GM21381 (cell line): Measurements from ENCODE around the gene AHNAK.
"Not testable (repeated sequence)": the region's sequence is repeated elsewhere in the genome, so short reads cannot be mapped to it uniquely, and the experiment has no call there.

Source experiments
- ATAC-seq: cut with Tn5 transposase; IDR thresholded peaks from one replicate; pipeline ENCODE4 v1.9.1; 2021; ENCODE audit warnings: mild to moderate bottlenecking, moderate library complexity; ENCODE audit not compliant: unreplicated experiment

The AHNAK gene

DNA sequence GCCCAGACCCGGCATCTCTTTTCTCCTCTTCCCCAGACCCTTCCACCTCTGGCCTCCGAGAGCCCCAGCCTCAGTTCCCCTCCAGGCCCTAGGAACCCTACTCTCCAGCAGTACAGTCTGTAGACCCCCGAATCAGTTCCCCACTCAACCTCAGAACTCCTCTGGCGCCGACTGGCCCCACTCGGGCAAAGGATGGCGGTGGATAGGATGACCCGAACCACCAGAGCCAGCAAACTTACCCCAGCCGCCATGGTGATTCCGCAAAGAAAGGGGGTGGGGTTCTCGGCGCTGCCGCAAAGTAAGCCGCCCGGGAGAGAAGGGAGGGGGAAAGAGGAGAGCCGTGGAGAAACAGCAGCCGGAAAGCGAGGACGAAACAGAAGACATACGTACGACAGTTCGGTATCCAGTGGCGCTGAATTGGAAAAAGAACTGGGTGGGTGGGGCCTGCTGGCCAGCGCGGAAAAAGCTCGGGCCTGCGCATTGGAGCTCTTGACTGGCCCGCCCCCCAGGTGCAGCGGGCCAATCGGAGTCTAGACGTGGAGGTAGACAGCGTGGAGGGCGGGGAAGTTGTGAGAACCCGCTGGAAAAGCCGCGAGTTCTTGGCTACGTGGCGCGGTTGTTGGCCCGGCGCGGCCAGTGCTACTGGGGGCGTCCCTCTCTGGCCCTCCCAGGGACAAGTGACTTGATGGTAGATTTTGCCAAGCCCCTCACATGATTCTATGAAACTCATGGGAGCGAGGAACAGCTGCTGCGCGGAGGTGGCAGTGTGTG, 27.2 kb upstream of the AHNAK start, which contains the start of gene EEF1G:
Gene EEF1G (minus strand): TSS at position 300 of the 771 bp plus-strand sequence. CDS start 49 bp downstream, at position 251.
- peak; percentile 80 for ATAC-seq

DNA sequence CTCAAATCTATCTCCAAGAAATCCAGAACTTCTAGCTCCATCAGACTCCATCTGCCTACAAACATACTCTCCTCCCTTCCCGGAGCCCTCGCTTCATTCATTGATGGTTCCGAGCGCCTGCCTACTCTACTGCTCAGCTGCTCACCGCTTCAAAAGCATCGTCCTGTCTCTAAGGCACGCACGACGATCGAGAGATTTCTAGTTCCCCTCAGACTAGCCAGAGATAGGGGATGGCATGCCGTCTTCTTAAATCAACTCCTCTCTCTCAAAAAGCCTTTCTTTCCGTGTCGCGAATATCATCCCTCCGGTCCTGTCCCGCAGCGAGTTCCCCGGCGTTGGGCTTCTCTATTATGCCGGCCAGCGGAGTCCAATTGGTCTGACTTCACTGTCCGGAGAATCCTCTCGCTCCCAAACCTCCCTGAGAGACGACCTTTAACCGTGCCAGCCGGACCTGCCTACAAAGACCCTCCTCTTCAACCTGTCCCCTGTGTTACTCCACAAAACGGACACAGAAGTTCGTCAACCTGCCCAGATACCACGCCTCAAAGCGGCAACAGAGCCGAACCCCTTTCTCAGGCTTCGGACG, 26.5 kb upstream of the AHNAK start:
- ATAC-seq = no peak

DNA sequence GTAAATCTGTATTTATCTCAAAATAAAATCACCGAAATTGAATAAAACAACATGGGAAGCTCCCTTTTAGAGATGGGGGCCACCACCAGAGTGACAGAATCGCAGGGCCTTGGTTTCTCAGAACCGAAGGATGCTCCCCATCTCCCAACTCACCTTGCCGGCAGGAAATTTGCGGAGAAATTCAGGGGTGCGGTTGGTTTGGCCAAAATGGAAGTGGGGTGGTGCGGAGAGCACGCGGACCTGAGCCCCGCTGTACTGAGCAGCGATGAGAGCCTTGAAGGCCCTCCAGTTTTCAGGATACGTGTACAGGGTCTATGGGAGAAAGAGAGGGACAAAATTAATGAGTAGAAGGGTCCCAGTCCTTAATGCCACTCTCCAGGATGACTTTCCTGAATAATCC, 25.8 kb upstream of the AHNAK start:
- ATAC-seq = no peak

DNA sequence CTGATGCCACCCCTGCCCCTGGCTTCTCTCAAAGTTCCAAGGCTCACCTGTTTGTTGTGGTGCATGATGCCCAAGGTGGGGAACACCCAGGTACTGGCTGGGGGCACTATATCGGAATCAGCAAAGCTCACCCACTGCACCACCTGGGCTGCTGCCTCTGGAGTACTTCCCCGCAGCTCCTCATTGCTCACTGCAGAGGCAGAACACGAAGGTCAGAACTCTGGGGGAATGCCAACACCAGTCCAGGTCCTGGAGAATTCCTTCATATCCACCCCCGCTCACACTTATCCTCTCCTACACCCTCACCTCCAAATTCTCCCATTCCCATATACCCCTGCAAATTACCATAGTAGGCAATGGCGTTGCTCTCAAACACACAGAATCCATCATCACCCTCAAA, 24.9 kb upstream of the AHNAK start:
- ATAC-seq = not testable (repeated sequence)

DNA sequence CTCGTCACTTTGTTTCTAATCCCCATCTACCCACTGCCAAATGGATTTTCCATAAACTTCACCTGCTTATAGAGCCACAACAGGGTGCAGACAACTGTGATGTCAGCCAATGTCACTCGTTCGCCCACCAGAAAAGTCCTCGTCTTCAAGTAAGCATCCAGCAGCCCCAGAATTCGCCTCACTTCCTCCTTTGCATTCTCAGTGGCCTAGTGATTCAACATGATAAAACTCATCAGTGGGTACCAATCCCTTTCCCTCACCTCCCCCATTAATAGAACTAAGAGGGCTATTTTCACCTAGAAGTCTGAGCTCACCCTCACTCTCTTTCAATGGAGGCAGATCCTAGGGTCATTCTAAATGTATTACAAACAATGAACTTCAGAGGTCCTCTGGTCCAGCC, 24.3 kb upstream of the AHNAK start:
- not testable (repeated sequence) for ATAC-seq

DNA sequence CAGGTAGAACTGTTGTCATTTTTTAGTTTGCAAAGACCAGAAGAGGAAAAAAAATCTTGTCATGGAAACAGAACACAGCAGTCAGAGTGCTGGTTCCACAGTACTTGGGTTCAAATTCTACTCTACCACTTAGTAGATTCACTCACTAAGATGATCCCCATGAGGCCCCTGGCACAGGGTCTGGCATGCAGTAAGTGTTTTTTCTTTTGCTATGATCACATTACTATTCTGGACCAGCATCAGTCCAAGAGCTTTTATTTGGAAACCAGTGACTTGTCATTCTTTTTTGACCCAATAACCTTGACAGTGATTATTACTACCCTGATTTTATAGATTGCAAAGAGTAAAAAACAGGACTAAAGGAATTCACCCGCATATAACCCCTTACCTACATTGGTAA, 23.0 kb upstream of the AHNAK start:
- ATAC-seq = no peak

DNA sequence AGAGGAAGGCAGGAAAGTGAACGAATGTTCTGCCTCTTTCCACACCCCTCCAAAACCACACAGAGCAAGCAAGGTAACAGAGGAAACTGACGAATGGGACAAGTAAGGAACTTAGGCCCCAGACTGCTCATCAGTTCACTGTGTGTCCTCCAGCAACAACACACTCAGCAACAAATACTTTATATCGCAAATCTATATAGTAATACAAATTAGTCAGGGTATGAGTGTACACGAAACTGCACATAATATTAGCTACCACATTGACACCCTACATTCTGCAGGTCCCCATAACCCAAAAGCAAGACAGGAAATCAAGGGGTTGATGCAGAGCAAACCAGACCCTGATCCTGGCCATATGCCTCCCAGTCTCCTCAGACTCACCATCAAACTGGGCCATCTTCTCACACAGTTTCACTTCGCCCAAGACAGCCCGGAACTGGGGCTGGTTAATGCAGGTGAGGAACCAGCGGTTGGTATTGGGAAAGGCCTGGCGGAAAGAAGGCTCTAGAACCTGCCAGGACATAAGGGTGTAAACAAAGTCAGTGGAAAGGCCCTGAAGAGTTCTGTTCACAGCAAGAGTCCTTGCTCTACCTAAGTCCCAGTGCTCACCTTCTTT, 20.5 kb upstream of the AHNAK start:
- peak; percentile 32 for ATAC-seq

DNA sequence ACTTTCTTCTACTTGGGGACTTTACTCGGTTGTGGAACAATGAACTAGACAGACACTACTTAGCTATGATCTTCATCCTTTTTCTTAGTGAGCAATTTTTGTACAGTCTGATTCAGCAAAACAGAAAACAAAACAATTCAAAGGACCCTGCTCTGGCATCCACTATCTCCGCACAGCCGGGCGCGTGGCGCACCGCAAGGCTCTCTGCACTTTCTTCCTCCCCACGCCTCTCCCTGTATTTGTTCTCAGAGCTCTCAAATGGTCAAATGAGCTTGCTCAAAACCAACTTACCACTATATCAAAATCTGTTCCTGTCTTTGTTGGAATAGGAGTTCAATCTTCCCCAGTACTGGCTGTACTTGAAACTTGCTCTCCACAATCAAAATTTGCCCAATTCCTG, 19.6 kb upstream of the AHNAK start:
- ATAC-seq = no peak

DNA sequence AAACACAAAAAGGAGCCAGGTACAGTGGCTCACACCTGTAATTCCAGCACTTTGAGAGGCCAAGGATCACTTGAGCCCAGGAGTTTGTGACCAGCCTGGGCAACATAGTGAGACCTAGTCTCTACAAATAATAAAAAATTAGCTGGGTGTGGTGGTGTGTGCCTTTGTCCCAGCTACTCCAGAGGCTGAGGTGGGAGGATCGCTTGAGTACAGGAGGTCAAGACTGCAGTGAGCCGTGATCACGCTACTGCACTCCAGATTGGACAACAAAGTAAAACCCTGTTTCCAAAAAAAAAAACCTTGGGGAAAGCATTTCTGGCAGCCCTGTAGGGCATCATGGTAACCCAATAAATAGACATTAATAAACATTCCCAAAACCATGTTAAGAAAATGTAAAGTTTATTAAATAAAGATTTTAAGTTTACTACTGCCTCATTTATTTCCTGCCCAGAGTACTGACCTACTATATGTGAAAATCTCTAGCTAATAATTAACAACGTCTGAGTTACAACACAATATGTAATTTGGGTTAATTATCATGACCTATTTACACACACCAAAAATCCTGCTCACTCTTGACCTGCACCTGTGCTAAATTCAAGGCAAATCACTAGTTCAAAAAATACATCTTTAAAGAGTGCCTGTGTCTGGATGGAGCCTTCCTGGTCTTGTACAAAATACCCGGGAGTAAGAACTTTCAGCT, 18.6 kb upstream of the AHNAK start:
- ATAC-seq = no peak

DNA sequence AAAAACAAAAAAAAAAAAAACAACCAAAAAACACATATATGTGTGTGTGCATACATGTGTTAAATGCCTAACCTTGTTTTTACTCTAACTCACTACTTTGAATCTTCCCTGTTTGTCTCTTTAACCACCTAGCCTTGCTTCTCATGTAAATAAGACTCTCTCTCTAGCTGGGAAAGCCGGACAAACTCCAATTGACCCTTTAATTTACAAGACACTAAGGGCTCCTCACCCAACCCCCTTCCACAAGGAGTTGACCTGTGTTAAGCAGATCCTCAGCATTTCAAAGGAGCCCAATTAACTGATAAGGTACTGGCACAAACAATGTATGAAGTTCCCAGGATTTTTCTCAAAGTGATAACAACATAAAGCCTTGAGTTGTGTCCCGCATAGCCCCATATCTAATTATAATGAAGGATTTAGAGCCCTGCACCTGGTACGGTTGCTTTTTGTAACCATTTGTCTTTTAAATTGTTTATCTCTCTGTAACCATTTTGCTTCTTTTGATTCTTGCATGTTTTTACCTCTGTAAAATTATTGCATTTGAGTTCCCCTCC, 15.1 kb upstream of the AHNAK start:
- ATAC-seq = not testable (repeated sequence)

DNA sequence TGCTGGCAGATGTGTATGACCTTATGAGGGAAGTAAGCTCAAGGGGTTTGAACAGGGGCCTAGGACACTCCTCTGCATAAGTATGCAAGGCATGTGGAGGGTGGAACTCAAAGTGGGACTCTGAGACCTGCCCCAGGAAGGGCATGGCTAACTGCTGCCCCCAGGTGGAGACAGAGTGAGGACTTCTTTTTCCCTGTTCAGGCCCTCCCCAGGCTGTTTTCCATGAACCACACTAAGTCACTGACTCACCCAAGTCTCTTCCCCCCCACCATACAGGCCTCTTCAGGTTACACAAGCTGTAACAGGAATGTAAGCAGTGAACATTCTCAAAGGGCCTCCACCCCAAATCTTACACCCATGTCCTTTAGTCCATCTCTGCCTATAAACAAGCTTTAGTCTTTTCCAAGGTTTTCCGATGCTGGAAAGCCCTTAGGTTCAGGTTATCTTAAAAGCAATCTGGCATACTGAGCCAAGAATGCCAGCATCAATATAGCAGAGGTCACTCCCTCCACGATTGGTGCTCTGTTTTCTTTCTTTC, 14.0 kb upstream of the AHNAK start:
- ATAC-seq = no peak

DNA sequence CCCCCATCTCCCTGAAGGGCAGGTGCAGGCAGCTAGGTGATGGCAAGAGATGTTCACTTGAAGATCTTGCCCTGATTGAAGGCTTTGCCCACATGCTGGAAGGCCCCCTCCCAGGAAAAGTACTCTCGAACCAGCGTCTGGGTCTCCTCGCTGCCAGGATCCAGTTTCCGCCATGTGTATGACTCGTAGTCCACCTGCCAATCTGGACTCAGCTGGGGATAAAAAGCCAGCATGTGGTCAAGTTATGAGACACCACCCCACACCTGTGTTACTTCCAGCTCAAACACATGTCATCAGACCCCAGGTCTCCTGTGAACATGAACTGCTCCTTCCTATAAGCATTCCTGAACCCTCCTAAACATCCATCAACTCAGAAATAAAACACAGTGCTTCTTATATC, 13.0 kb upstream of the AHNAK start:
- ATAC-seq = not testable (repeated sequence)

DNA sequence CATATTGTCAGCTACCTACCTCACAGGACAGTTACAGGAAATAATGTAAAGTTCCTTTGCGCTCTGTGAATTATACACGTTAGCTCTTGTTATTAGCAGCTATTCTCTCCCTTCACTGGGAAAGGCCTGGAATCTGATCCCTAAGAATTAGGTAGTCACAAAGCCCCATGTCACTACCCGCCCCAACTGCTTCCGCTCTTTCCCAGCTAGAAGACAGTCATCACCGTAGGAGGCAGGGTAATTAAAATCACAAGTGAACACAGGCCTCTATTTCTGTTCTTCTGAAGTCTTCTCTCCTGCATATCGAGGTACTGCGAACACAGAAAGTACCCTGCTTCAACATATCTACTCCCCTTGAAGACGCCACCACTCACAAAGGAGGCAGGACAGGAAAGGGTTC, 12.6 kb upstream of the AHNAK start:
- no peak for ATAC-seq

DNA sequence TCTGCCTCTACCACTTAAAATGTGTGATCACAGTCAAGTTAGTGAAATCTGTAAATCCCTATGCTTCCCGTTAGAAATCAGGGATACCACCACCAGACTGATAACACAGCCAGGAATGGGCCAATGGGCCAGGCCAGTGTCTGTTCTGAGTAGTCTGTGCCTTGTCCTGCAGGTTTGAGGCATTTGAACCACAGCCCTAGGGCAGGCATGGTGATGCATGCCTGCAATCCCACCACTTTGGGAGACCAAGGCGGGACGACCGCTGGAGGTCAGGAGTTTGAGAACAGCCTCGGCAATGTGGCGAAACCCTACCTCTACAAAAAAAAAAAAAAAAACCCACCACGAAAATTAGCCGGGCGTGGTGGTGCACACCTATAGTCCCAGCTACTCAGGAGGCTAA, 12.1 kb upstream of the AHNAK start:
- ATAC-seq = no peak

DNA sequence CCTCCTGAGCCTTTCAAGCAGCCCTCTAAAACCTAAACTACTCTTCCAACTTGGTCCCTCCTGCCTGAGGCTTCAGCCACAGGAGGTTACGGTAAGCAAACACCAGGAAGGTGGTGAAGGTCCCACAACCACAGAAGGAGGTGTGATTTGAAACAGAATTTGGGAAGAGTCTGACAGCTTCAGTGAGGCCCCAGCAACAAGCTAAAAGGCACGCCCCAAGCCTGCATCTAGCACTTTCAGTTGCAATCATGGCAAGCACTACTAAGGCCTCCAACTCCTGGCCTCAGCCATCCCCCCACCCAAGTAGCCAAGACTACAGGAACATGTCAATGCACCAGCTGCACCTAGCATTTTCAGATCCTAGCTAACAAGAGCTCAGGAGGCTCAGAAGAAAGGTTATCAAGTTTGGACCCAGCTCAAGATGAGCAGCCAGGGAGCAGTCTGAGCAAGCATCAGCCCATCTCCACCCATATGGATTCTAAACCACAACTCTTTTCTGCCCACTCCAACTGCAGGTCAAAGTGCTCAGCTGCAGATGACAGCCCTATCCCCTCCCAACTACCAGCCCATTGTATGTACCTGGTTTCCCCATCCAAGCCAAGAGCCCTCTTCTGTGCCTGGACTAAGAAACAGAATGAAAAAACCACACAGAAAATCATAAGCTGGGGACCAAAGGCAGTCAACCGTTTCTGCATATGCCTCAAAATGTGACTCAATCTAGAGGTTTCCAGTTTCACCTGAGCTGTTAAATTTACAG, 10.4 kb upstream of the AHNAK start:
- ATAC-seq = peak; percentile 30

DNA sequence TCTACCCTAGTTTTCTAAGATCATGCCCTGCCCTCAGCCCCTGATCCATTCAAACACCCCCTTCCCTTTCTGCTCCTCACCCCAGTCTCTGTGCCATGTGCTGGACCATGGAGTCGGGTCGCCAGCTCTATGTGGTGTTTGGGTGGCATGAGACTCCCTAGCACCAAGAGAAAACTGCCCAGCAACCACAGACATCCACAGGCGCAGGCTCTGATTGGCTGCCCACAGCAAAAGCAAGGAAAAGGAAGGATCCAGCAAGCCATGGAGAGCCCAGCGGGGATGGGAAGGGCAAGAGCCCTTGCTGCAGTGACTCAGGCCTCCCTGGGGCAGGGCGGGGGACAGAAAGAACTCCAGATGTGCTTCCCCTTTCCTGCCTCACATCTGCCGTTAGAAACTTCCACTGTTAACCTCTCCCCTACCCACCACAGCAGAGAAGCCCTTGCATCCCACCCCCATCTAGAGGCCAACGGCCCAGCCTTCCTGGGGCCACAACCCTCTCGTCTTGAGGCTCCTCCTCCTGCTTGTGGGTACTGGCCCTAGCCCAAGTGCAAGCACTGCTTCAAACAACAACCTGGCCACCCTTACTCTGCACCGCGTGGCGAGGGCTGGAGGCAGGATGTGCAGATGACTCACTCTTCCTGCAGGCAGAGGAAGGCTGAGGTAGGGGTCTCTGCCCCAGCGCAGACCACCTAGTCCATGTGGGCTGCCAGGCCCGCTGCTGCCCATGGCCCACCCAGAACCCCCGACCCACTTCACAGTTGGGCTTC, 9.7 kb upstream of the AHNAK start:
- peak; percentile 43 for ATAC-seq

DNA sequence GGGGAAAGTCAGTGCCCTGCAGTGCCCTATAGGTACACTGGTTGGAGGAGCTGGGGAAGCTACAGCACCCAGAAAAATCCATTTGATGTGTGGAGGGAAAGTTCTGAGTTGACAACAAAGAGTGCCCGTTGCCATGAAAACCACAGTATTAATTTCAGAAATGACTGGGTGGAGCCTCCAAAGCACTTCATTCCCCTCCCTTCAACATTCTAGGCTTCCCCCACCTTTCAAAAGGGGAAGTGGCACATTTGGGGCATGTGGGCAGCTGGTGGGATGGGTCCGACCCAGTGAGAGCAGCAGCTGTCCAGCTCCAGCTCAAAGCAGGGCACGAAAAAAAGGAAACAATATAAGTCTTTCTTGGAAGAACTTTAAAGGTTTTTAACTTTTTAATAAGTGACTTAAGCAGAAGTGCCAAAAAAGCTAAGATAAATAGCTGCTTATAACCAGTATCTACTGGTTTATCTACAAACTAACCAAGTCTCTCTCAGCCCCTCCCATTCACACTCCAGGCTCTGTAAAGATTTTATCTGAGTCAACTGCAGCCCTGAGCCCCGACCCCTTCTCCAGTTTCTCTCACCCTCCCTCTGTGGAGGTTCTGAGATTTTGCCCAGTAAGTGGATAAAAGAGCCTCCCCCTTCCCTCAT, 9.0 kb upstream of the AHNAK start:
- ATAC-seq = peak; percentile 27

DNA sequence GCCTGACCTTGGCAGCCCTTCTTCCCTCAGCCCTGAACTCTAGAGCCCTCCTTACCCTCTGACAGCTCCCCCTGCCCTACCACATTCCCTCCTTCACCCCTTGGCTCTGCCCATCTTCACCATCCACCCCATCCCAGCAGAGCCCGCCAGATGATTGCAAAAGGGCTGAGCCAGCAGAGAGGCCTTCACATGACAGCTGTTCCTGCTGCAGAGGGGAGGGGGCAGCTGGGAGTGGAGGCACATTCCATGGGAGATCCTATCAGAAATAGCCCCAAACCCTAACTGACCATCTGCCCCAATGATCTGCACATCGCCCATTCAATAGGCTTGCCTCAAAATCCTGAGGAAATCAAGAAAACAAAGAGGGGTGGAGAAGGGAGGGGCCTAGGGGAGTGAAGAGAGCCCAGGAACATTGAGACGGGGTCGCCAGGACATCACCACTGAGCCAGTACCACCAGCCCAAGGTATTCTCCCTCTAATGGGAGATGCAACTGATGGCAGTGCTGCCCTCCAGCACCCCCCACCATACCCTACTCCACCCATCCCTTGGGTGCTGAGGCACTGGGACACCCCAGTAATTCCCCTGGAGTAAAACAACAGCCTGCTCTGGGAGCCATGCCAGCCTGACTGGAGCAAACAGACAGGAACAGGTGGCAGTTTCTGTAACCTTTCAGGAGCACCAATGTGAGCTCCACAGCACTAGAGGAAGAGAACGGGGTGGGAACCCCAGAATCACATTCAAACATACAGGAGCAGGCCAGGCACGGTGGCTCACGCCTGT, 8.0 kb upstream of the AHNAK start:
- no peak for ATAC-seq
